Measurements from ENCODE around the gene MSANTD1. TPM values are rescaled to one million over a fixed set of nuclear protein-coding genes. Genes with fewer than 3 reads are reported as not detected.

Gene MSANTD1
- total RNA-seq, 1 experiment from 2014 or later = not detected

GRCh38 chr4:3254302-3255131, 5.6 kb downstream of the MSANTD1 start:
- in situ Hi-C loops (cut with HindIII; ENCODE audit: low pct_unique_long_range_greater_than_20kb, low sequenced_read_pairs) = no loop called here

DNA sequence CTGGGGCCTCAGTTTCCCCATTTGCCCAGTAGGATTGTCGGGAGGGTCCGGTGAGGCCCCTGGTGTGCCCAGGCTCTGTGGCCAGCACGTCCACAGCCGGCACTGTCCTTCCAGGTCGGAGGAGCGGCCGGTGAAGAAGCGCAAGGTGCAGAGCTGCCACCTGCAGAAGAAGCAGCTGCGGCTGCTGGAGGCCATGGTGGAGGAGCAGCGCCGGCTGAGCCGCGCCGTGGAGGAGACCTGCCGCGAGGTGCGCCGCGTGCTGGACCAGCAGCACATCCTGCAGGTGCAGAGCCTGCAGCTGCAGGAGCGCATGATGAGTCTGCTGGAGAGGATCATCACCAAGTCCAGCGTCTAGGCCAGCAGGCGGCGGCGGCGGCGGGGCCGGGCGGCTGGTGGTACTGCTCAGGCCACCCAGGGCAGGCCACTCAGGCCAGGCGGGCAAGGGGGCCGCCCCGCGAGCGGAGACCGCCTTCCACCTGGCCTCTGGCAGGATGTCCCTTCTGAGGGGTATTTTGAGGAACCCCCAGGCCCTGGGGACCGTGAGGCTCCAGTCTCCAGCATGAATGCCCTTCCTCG, 6.7 kb downstream of the MSANTD1 start:
- no peak for DNase-seq (ENCODE audit: low read depth)
- in situ Hi-C loops (cut with HindIII; ENCODE audit: low pct_unique_long_range_greater_than_20kb, low sequenced_read_pairs) = no loop called here

More at GRCh38 chr4:3254302-3255131, 5.6 kb downstream of the MSANTD1 start:
- DNase-seq (ENCODE audit: low read depth) = no peak

DNA sequence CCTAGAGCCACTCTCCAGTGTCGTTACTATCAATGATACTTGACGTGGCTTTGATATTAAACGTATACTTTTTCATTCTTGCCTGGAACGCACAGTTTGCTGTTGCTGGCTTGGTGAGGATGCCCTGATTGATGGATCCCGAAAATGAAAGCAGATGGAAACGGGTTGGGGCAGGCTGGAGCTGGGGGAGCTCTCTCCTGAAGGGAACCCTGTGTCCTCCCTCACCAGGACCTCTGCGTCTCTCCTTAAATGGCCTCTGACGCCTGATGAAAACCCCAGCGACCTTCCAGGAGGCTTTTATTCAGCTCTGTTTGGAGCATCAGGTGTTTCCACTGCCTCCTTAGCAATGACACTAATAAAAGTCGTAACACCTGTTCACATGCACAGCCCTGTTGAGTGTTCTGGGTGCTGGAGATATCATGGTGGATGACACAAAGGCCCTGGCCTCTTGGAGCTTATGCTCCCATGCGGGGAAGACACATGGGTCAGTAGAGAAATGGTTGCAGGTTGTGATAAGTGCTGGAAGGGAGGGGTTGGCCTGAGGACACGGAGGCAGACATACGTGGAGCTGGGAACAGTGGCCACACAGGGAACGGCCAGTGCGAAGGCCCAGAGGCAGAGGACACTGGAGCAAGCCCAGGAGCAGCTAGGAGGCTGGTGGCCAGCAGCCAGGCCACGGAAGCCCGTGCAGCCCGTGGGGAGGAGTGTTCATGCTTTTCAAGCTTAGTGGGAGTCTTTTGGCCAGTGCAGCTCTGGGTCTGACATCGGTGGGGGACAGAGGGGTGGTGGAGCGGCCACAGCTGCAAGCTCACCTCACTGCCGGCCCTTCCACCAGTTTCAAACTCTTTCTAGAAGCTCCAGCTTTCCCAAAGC, 7.5 kb downstream of the MSANTD1 start:
- in situ Hi-C loops (cut with HindIII; ENCODE audit: low pct_unique_long_range_greater_than_20kb, low sequenced_read_pairs) = no loop called here
- no peak for DNase-seq (ENCODE audit: low read depth)

DNA sequence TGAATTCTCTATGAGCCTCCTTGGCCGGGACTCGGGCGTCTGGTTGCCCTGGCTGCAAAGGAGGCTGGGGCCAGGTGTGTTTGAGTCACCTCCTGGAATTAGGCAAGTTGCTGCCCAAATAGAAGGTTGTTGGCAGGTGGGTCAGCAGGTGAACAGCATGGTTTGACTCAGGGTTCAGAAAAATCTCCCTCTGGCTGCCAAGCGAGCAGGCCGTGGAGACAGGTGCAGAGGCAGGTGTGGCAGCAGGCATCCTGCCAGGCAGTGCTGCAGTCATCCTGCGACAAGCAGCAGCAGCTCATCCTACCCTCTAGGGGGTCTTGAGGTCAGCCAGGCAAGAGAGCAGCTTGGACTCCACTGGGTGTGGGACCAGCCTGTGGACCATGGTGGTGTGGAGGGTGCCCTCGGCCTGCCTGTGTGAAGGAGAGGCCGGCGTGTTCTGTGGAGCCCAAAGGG, 8.2 kb downstream of the MSANTD1 start:
- no peak for DNase-seq (ENCODE audit: low read depth)
- in situ Hi-C loops (cut with HindIII; ENCODE audit: low pct_unique_long_range_greater_than_20kb, low sequenced_read_pairs) = no loop called here

DNA sequence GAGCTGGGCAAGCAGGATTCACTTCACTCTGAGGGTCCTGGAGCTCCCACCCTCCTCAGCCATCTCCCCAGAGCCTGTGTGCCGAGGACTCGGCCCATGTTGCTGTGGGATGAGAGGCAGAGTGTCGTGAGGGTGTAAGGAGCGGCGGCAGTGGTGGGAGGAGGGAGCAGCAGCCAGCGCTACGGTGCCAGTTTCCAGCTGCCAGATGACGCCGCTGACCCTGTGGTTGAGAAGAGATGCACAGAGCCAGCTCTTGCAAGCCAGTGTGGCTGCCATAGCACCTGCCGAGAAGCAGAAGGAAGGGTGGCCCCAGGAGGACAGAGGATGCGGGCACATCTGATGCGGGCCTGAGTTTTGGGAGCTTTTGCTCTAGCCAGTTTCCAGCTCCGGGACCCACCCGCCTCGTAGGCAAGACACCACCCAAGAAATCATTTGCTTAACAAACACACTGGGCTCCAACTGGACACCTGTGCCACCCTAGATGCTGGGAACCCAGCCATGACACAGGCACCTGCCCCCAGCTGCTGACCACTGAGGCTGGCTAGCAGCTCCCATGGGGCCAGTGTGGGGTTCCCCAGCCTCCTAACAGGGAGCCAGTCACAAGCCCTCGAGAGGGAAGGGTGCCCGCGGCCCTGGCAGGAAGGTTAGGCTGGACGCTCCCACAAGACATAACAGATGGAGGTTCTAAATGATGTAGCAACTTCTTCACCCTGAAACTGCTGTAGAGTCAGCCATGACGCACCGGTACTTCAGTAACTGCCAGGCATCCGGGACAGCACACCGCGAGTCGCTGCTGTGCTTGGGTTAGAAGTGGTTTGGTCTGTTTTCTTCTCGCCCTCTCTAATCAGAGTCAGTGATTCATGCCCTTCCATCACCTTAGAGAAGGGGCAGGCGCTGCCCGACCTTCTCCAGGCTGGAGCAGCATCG, 8.9 kb downstream of the MSANTD1 start:
- in situ Hi-C loops (cut with HindIII; ENCODE audit: low pct_unique_long_range_greater_than_20kb, low sequenced_read_pairs) = no loop called here
- no peak for DNase-seq (ENCODE audit: low read depth)

DNA sequence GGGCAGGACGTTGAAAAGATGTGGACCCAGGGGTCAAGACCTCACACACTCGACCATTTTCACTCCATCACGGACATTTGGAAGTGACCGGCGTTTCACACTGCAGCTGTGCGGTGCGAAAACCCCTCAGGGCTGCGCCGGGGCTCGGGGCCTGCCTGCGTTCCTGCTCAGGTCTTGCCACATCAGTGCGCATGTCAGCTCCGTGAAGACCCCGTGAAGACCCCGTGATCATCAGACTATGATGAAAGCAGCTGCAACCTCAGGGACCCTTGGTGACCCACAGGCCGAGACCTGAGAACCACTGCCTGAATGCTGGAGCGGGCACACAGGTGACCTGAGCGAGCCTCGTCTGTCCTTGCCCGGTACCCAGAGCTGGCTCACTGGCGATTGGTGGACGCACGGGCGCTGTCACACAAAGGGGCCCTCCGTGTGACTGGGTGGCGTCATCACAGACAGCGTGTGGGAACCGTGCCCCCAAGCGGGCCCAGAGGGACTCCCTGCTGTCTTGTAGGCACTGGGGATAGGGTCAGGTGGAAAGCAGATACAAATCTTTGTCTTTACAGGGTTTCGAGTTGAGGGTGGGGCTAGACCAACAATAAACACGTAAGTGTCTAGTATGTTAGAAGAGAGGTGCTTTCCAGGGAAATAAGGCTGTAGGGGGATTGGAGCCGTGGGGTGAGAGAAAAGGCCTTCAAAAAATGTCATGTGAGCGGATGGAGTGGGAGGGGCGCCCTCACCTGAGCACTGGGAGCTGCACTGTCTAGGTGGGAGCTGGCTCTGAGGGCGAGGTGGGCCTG, 12.7 kb downstream of the MSANTD1 start:
- in situ Hi-C loops (cut with HindIII; ENCODE audit: low pct_unique_long_range_greater_than_20kb, low sequenced_read_pairs) = no loop called here
- no peak for DNase-seq (ENCODE audit: low read depth)

- in situ Hi-C loops (cut with HindIII; ENCODE audit: low pct_unique_long_range_greater_than_20kb, low sequenced_read_pairs) = no loop called here
- no peak for DNase-seq (ENCODE audit: low read depth)
These were observed 13.5 kb downstream of the MSANTD1 start for GRCh38 chr4:3262208-3263052.

DNA sequence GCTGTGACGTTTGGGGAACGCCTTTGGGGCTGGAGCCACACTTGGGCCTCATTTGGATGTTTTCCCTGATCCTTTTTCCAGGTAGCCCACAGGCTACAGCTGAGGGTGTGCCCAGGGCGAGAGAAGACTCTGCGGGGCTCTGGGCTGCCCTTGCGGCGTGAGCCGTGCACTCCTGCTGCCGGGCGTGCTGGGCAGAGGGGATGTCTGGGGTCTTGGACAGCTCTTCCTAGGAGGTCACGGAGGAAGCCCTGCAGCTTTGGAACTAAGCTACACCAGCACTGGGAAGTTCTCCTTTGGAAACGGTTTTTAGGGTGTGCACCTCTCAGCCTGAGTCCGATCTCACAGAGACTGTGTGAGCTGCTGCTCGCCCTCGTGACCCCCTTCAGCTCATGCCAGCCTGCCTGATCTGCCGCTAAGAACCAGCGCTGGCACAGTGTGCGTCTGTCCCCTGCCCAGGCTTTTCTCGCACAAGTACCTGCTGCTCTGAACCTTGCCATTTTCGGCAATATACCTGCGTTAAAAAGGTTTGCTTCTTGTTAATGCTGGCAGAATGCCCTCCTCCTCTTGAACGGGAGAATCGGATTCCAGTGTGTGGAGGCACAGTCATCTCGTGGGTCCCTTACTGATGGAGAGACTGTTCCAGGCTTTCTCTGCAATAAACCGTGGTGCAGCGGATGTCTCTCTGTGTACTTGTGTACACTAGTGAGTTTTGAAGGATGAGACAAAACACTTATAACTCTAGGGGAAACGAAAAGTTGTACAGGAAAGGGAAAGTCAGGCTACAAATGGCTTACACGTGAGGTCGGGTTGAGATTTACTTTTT, 14.3 kb downstream of the MSANTD1 start:
- DNase-seq (ENCODE audit: low read depth) = no peak
- in situ Hi-C loops (cut with HindIII; ENCODE audit: low pct_unique_long_range_greater_than_20kb, low sequenced_read_pairs) = no loop called here

DNA sequence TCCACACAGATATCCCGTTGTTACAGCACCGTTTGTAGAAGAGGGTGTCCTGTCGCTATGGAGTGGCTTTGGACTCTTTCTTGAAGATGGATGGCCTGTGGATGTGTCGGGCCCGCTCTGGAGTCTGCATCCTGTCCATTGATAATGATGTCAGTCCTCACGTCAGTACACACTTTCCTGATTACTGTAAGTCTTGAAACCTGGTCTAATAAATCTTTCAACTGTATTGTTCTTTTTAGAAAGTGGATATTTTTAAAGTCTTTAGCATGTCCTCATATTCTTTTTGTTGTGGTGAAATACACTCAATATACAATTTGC, 14.9 kb downstream of the MSANTD1 start:
- DNase-seq (ENCODE audit: low read depth) = no peak
- in situ Hi-C loops (cut with HindIII; ENCODE audit: low pct_unique_long_range_greater_than_20kb, low sequenced_read_pairs) = no loop called here

DNA sequence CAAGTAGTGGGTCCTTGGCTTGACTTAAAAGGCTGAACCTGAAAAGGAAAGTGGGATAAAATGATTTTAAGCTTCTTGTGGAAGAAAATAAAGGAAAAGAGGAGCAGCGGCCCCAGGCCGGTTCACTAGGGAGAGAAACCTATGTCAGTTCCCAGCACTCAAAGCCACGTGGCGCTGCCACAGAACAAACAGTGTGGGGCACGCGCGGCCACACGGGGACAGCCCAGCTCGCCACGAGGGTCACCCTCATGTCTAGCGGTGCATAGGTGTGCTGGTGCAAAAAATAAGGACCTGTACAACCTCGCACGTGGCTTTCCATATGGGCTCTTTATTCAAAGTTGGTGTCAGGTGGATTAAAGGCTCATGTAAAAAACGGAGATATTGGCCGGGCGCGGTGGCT, 17.1 kb downstream of the MSANTD1 start:
- in situ Hi-C loops (cut with HindIII; ENCODE audit: low pct_unique_long_range_greater_than_20kb, low sequenced_read_pairs) = no loop called here
- DNase-seq (ENCODE audit: low read depth) = no peak

DNA sequence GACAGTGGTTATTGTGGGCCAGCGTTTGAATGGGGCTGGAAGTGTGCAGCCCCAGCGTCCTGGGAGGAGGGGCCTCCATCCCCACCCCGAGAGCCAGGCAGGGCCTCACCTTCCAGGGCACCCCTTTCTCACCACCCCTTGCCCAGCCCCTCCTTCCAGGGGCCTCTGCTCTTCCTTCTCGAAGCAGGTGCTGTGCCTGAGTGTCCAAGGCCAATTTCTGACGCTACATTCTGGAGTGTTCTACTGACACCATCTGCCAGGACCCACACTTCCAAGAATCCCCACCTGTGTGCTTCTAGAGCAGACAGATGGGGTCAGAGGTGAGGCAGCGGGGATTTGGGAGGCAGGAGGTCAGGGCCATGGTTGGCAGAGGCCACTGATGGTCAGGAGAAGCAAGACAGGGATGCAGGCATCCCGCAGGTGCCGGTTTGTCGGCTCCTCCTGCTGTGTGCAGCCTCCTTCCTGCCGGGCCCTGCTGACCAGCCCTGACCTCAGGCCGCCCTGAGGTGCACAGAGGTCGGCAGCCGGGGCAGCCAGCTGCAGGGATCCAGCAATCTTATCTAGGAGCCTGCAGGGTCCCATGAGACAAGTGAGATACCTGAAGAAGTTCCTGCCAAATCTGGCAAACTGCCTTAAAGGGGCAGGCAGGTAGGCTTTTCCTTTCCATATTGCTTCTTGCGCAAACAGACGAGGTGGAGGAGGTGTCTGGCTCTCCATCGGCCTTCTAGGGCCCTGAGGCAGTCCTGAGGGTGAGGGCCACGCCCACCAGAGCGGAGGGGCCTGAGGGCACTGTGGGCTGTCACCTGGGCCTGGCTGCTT, 18.8 kb downstream of the MSANTD1 start:
- no peak for DNase-seq (ENCODE audit: low read depth)
- in situ Hi-C loops (cut with HindIII; ENCODE audit: low pct_unique_long_range_greater_than_20kb, low sequenced_read_pairs) = no loop called here

- no peak for DNase-seq (ENCODE audit: low read depth)
- in situ Hi-C loops (cut with HindIII; ENCODE audit: low pct_unique_long_range_greater_than_20kb, low sequenced_read_pairs) = no loop called here
These were observed 19.6 kb downstream of the MSANTD1 start for GRCh38 chr4:3268395-3269104.

GRCh38 chr4:3269105-3269927, 20.4 kb downstream of the MSANTD1 start:
- in situ Hi-C loops (cut with HindIII; ENCODE audit: low pct_unique_long_range_greater_than_20kb, low sequenced_read_pairs) = no loop called here
- no peak for DNase-seq (ENCODE audit: low read depth)
